ENCODE results near the gene CHM. TPM values are rescaled to one million over a fixed set of nuclear protein-coding genes. Genes with fewer than 3 reads are reported as not detected.

Gene CHM
- total RNA-seq (10 to 100 TPM in 6 of 9 donors, 1 to 10 TPM in 3; 9.3 to 21.3 (median 13.8) TPM), polyA plus RNA-seq (10 to 100 TPM in 1 of 2 donors, 1 to 10 TPM in 1; 5.0 to 10.2 TPM)
- long read RNA-seq, donor 1, full-length matches to known transcripts: 1 of 6 reads
- long read RNA-seq, donor 1, partial matches to known transcripts: 5 of 6 reads
- long read RNA-seq, donor 1, other reads (novel, unspliced or antisense): 0 of 6 reads
- long read RNA-seq, donor 2, full-length matches to known transcripts: 4 of 9 reads
- long read RNA-seq, donor 2, partial matches to known transcripts: 2 of 9 reads
- long read RNA-seq, donor 2, other reads (novel, unspliced or antisense): 3 of 9 reads
- long read RNA-seq, donor 3, full-length matches to known transcripts: 2 of 6 reads
- long read RNA-seq, donor 3, partial matches to known transcripts: 3 of 6 reads
- long read RNA-seq, donor 3, other reads (novel, unspliced or antisense): 1 of 6 reads

GRCh38 chrX:86047174-86047935 is at the start of gene CHM:
TSS of gene CHM (minus strand) at chrX:86047558. CDS start at chrX:86047532, 26 bp downstream.
- peaks cover 0 to 11% (median 0%) of the 10 kb centered on the region in 9 donors for H3K27me3 ChIP-seq
- peak; percentile 89 to 99 (median 98) for ATAC-seq
- TF ChIP-seq CTCF (IDR thresholded peaks at IDR 0.05) (no peak), POLR2A (IDR thresholded peaks at IDR 0.05) (peak in 1 of 2 donors; percentile 48)
- peaks cover 0 to 13% (median 5%) of the 10 kb centered on the region in 12 donors for H3K4me1 ChIP-seq
- peak in 4 of 5 donors; percentile 33 to 59 (median 51) for DNase-seq
- no peaks in the 10 kb centered on the region for H3K36me3 ChIP-seq
- H3K9me3 ChIP-seq: no peaks in the 10 kb centered on the region
- intact Hi-C loops (cut with DNase I): no loop called here
- H3K27ac ChIP-seq: peak within 1 kb of the TSS; percentile 67 to 93 (median 84)
- WGBS, 4 donors: 1 to 28% (median 13%) methylated on average over 25 of the region's 25 CpGs
- H3K4me3 ChIP-seq: peak within 1 kb of the TSS; percentile 37 to 95 (median 68)

- intact Hi-C loops (cut with DNase I): no loop called here
- Histone ChIP-seq H3K4me1 (no peaks in the 10 kb centered on the region), H3K4me3 (no peak overlapping the region), H3K9me3 (no peaks in the 10 kb centered on the region), H3K27ac (no peak overlapping the region), H3K27me3 (peaks cover 0 to 6% (median 0%) of the 10 kb centered on the region in 9 donors), H3K36me3 (no peaks in the 10 kb centered on the region)
- DNase-seq (no peak), ATAC-seq (no peak)
- WGBS, 4 donors: 49 to 59% (median 54%) methylated on average over 5 of the region's 5 CpGs
- TF ChIP-seq POLR2A (IDR thresholded peaks at IDR 0.05) (no peak), CTCF (IDR thresholded peaks at IDR 0.05) (no peak)
Measured at GRCh38 chrX:86078650-86079049, 31.3 kb upstream of the CHM start.

GRCh38 chrX:86066998-86067397 is 19.6 kb upstream of the CHM start:
- 54 to 76% (median 66%) methylated on average over 4 of the region's 4 CpGs for WGBS, 4 donors
- Histone ChIP-seq H3K36me3 (no peaks in the 10 kb centered on the region), H3K27me3 (peaks cover 0 to 3% (median 0%) of the 10 kb centered on the region in 9 donors), H3K9me3 (no peaks in the 10 kb centered on the region), H3K27ac (no peak overlapping the region), H3K4me3 (no peak overlapping the region), H3K4me1 (no peaks in the 10 kb centered on the region)
- ATAC-seq (no peak), DNase-seq (no peak)
- TF ChIP-seq CTCF (IDR thresholded peaks at IDR 0.05): no peak
- intact Hi-C loops (cut with DNase I): no loop called here

- no peak overlapping the region for H3K4me3 ChIP-seq
- H3K27me3 ChIP-seq: peaks cover 0 to 6% (median 0%) of the 10 kb centered on the region in 9 donors
- H3K36me3 ChIP-seq: no peaks in the 10 kb centered on the region
- H3K27ac ChIP-seq: no peak overlapping the region
- TF ChIP-seq CTCF (IDR thresholded peaks at IDR 0.05): no peak
- ATAC-seq (no peak), DNase-seq (no peak)
- no peaks in the 10 kb centered on the region for H3K9me3 ChIP-seq
- intact Hi-C loops (cut with DNase I): no loop called here
- H3K4me1 ChIP-seq: no peaks in the 10 kb centered on the region
- WGBS, 4 donors: 68 to 81% (median 75%) methylated on average over 3 of the region's 3 CpGs
Measured at GRCh38 chrX:86061407-86061806, 14.0 kb upstream of the CHM start.
